ENCODE results near the gene ACAP3. TPM values are rescaled to one million over a fixed set of nuclear protein-coding genes. Genes with fewer than 3 reads are reported as not detected.

ACAP3 gene
- total RNA-seq, 1 donor from 2014 or later = 51.3 TPM

DNA sequence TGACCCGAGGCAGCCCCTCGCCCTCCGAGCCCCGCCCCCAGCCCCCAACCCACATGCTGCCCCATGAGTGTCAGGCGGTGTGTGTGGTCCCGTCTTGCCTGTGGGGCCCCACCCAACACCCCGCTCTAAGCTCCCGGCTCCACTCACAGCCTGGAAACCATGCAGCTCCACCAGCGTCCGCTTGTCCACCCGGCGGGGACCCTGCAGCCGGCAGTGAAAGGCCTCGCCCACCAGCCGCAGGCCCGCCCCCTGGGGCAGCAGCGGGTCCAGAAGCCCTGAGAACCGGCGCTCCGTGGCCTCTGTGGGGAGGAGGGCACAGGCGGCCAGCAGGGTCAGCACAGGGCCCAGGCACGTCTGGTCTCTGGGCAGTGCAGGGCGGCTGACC lies 63.9 kb downstream of the ACAP3 start:
- no peak for DNase-seq

- no peak for DNase-seq
Observed at GRCh38 chr1:1243266-1243660, 64.5 kb downstream of the ACAP3 start.

- no peak for DNase-seq
Observed at GRCh38 chr1:1242461-1243265, 65.1 kb downstream of the ACAP3 start.

Small RNAs within 50 kb of the gene (small RNA-seq; reads per million reads assigned to genes)
- gene MIR6726 = not detected

Other genes starting within 250 kb of the ACAP3 start
- not detected for gene RNF223, start 233.6 kb downstream of the ACAP3 start, total RNA-seq
- gene C1orf159, start 191.8 kb downstream of the ACAP3 start, total RNA-seq = 5.5 TPM
- gene TTLL10, start 134.1 kb downstream of the ACAP3 start, total RNA-seq = not detected
- not detected for gene TNFRSF18, start 101.3 kb downstream of the ACAP3 start, total RNA-seq
- gene TNFRSF4, start 93.8 kb downstream of the ACAP3 start, total RNA-seq = not detected
- gene SDF4, start 75.9 kb downstream of the ACAP3 start, total RNA-seq = 18.4 TPM
- 27.1 TPM for gene B3GALT6, start 75.7 kb downstream of the ACAP3 start, total RNA-seq
- not detected for gene C1QTNF12, start 61.2 kb downstream of the ACAP3 start, total RNA-seq
- gene UBE2J2, start 34.1 kb downstream of the ACAP3 start, total RNA-seq = 39.6 TPM
- gene SCNN1D, start 27.5 kb downstream of the ACAP3 start, total RNA-seq = 2.2 TPM
- 8.0 TPM for gene PUSL1, start 667 bp upstream of the ACAP3 start, total RNA-seq
- gene INTS11, start 16.7 kb upstream of the ACAP3 start, total RNA-seq = 28.2 TPM
- 12.3 TPM for gene CPTP, start 16.9 kb upstream of the ACAP3 start, total RNA-seq
- 0.31 TPM for gene TAS1R3, start 23.4 kb upstream of the ACAP3 start, total RNA-seq
- 70.7 TPM for gene DVL1, start 41.5 kb upstream of the ACAP3 start, total RNA-seq
- gene MXRA8, start 50.6 kb upstream of the ACAP3 start, total RNA-seq = 11.5 TPM
- gene AURKAIP1, start 67.3 kb upstream of the ACAP3 start, total RNA-seq = 26.2 TPM
- gene CCNL2, start 91.4 kb upstream of the ACAP3 start, total RNA-seq = 116 TPM
- 50.4 TPM for gene MRPL20, start 99.4 kb upstream of the ACAP3 start, total RNA-seq
- 1.4 TPM for gene ANKRD65, start 113.3 kb upstream of the ACAP3 start, total RNA-seq
- 4.1 TPM for gene VWA1, start 127.8 kb upstream of the ACAP3 start, total RNA-seq
- 0.62 TPM for gene ATAD3C, start 141.8 kb upstream of the ACAP3 start, total RNA-seq
- 11.7 TPM for gene ATAD3B, start 163.8 kb upstream of the ACAP3 start, total RNA-seq
- gene ATAD3A, start 204.2 kb upstream of the ACAP3 start, total RNA-seq = 7.3 TPM
- gene TMEM240, start 232.7 kb upstream of the ACAP3 start, total RNA-seq = 18.1 TPM

Data from occipital lobe (tissue), 3 donors.